Prostate gland (tissue), 2 donors: ENCODE measurements around the gene PPP1R14C.

Experiments used
- CTCF ChIP-seq, 4 experiments: fragments of 200-600 bp in 2 of 4; fragments of 450-650 bp in 2 of 4; sonication (generic) in 2 of 4; IDR thresholded peaks; 1 replicate in 3 of 4; 2 replicates in 1 of 4; pipeline ENCODE4 v1.5.1; 2016 to 2019; ENCODE audit warnings: antibody characterized with exemption in 4 of 4, mild to moderate bottlenecking in 2 of 4, moderate library complexity in 2 of 4
- POLR2A ChIP-seq: fragments of 450-650 bp; IDR thresholded peaks from one replicate; pipeline ENCODE4 v1.6.1; 2016; ENCODE audit warnings: antibody characterized with exemption, mild to moderate bottlenecking
- POLR2AphosphoS5 ChIP-seq: sonication (generic); formaldehyde crosslinking; IDR thresholded peaks from one replicate; pipeline ENCODE4 v1.6.1; 2017; ENCODE audit warnings: antibody characterized with exemption

- TF ChIP-seq CTCF (IDR thresholded peaks at IDR 0.05) (no peak), POLR2AphosphoS5 (no peak), POLR2A (no peak)
These were observed 40.0 kb upstream of the PPP1R14C start for GRCh38 chr6:150102750-150103270.
